ENCODE data around the gene TUBB4A.
A peak's percentile ranks its signal among the peaks of the same experiment; 100 is the strongest.

Gene TUBB4A

GRCh38 chr19:6479836-6480398 is 22.2 kb downstream of the TUBB4A start:
- H3K9me3 ChIP-seq, result no peaks in the 10 kb centered on the region
- in situ Hi-C loops (cut with MboI; ENCODE audit: low sequenced_read_pairs), result no loop called here
- no peaks in the 10 kb centered on the region for H3K36me3 ChIP-seq (replicated peaks)
- no peaks in the 10 kb centered on the region for H3K4me1 ChIP-seq
- no peak for DNase-seq (ENCODE audit: low spot score in 2 of 2)
- H3K27me3 ChIP-seq (ENCODE audit: low read depth), result no peaks in the 10 kb centered on the region
- H3K4me3 ChIP-seq, result no peak overlapping the region

- Histone ChIP-seq H3K4me1 (no peaks in the 10 kb centered on the region), H3K36me3 (replicated peaks) (no peaks in the 10 kb centered on the region), H3K9me3 (no peaks in the 10 kb centered on the region), H3K4me3 (no peak overlapping the region), H3K27me3 (ENCODE audit: low read depth) (no peaks in the 10 kb centered on the region)
- in situ Hi-C loops (cut with MboI; ENCODE audit: low sequenced_read_pairs), result no loop called here
- no peak for DNase-seq (ENCODE audit: low spot score in 2 of 2)
These were observed 23.3 kb downstream of the TUBB4A start for GRCh38 chr19:6478815-6479214.

- no peak for DNase-seq (ENCODE audit: low spot score in 2 of 2)
- H3K36me3 ChIP-seq (replicated peaks), result no peaks in the 10 kb centered on the region
- no peaks in the 10 kb centered on the region for H3K4me1 ChIP-seq
- in situ Hi-C loops (cut with MboI; ENCODE audit: low sequenced_read_pairs), result no loop called here
- no peaks in the 10 kb centered on the region for H3K27me3 ChIP-seq (ENCODE audit: low read depth)
- no peaks in the 10 kb centered on the region for H3K9me3 ChIP-seq
- H3K4me3 ChIP-seq, result no peak overlapping the region
These were observed 25.1 kb downstream of the TUBB4A start for GRCh38 chr19:6476896-6477431.

- DNase-seq (ENCODE audit: low spot score in 2 of 2), result peak in 1 of 2 experiments; percentile 54
- in situ Hi-C loops (cut with MboI; ENCODE audit: low sequenced_read_pairs), result no loop called here
- no peaks in the 10 kb centered on the region for H3K9me3 ChIP-seq
- H3K27me3 ChIP-seq (ENCODE audit: low read depth), result no peaks in the 10 kb centered on the region
- H3K4me3 ChIP-seq, result no peak overlapping the region
- no peaks in the 10 kb centered on the region for H3K4me1 ChIP-seq
- no peaks in the 10 kb centered on the region for H3K36me3 ChIP-seq (replicated peaks)
These were observed 25.8 kb downstream of the TUBB4A start for GRCh38 chr19:6476155-6476895.

GRCh38 chr19:6475321-6476108 is 26.6 kb downstream of the TUBB4A start:
- H3K4me1 ChIP-seq, result no peaks in the 10 kb centered on the region
- no peaks in the 10 kb centered on the region for H3K9me3 ChIP-seq
- in situ Hi-C loops (cut with MboI; ENCODE audit: low sequenced_read_pairs), result no loop called here
- DNase-seq (ENCODE audit: low spot score in 2 of 2), result no peak
- H3K36me3 ChIP-seq (replicated peaks), result no peaks in the 10 kb centered on the region
- H3K27me3 ChIP-seq (ENCODE audit: low read depth), result no peaks in the 10 kb centered on the region
- no peak overlapping the region for H3K4me3 ChIP-seq

GRCh38 chr19:6473647-6474046 is 28.5 kb downstream of the TUBB4A start:
- H3K4me1 ChIP-seq, result no peaks in the 10 kb centered on the region
- no peaks in the 10 kb centered on the region for H3K9me3 ChIP-seq
- in situ Hi-C loops (cut with MboI; ENCODE audit: low sequenced_read_pairs), result no loop called here
- DNase-seq (ENCODE audit: low spot score in 2 of 2), result no peak
- H3K36me3 ChIP-seq (replicated peaks), result no peaks in the 10 kb centered on the region
- H3K27me3 ChIP-seq (ENCODE audit: low read depth), result no peaks in the 10 kb centered on the region
- no peak overlapping the region for H3K4me3 ChIP-seq

GRCh38 chr19:6472713-6473112 is 29.4 kb downstream of the TUBB4A start:
- Histone ChIP-seq H3K4me1 (no peaks in the 10 kb centered on the region), H3K4me3 (no peak overlapping the region), H3K36me3 (replicated peaks) (no peaks in the 10 kb centered on the region), H3K27me3 (ENCODE audit: low read depth) (no peaks in the 10 kb centered on the region), H3K9me3 (no peaks in the 10 kb centered on the region)
- no peak for DNase-seq (ENCODE audit: low spot score in 2 of 2)
- in situ Hi-C loops (cut with MboI; ENCODE audit: low sequenced_read_pairs), result no loop called here

GRCh38 chr19:6471076-6471475 is 31.0 kb downstream of the TUBB4A start:
- Histone ChIP-seq H3K4me3 (no peak overlapping the region), H3K27me3 (ENCODE audit: low read depth) (no peaks in the 10 kb centered on the region), H3K9me3 (no peaks in the 10 kb centered on the region), H3K36me3 (replicated peaks) (no peaks in the 10 kb centered on the region), H3K4me1 (no peaks in the 10 kb centered on the region)
- DNase-seq (ENCODE audit: low spot score in 2 of 2), result no peak
- in situ Hi-C loops (cut with MboI; ENCODE audit: low sequenced_read_pairs), result no loop called here

- DNase-seq (ENCODE audit: low spot score in 2 of 2), result no peak
- no peak overlapping the region for H3K4me3 ChIP-seq
- in situ Hi-C loops (cut with MboI; ENCODE audit: low sequenced_read_pairs), result no loop called here
- no peaks in the 10 kb centered on the region for H3K4me1 ChIP-seq
- no peaks in the 10 kb centered on the region for H3K27me3 ChIP-seq (ENCODE audit: low read depth)
- H3K9me3 ChIP-seq, result no peaks in the 10 kb centered on the region
- no peaks in the 10 kb centered on the region for H3K36me3 ChIP-seq (replicated peaks)
These were observed 31.9 kb downstream of the TUBB4A start for GRCh38 chr19:6470173-6470572.

- Histone ChIP-seq H3K27me3 (ENCODE audit: low read depth) (no peaks in the 10 kb centered on the region), H3K9me3 (no peaks in the 10 kb centered on the region), H3K4me3 (no peak overlapping the region), H3K36me3 (replicated peaks) (no peaks in the 10 kb centered on the region), H3K4me1 (no peaks in the 10 kb centered on the region)
- no peak for DNase-seq (ENCODE audit: low spot score in 2 of 2)
- in situ Hi-C loops (cut with MboI; ENCODE audit: low sequenced_read_pairs), result no loop called here
These were observed 34.7 kb downstream of the TUBB4A start for GRCh38 chr19:6467384-6467783.

- no peak overlapping the region for H3K4me3 ChIP-seq
- no peak for DNase-seq (ENCODE audit: low spot score in 2 of 2)
- no peaks in the 10 kb centered on the region for H3K9me3 ChIP-seq
- H3K4me1 ChIP-seq, result no peaks in the 10 kb centered on the region
- no peaks in the 10 kb centered on the region for H3K27me3 ChIP-seq (ENCODE audit: low read depth)
- in situ Hi-C loops (cut with MboI; ENCODE audit: low sequenced_read_pairs), result no loop called here
- no peaks in the 10 kb centered on the region for H3K36me3 ChIP-seq (replicated peaks)
These were observed 35.4 kb downstream of the TUBB4A start for GRCh38 chr19:6466526-6467248.

- Histone ChIP-seq H3K4me3 (no peak overlapping the region), H3K4me1 (no peaks in the 10 kb centered on the region), H3K36me3 (replicated peaks) (no peaks in the 10 kb centered on the region), H3K27me3 (ENCODE audit: low read depth) (no peaks in the 10 kb centered on the region), H3K9me3 (no peaks in the 10 kb centered on the region)
- DNase-seq (ENCODE audit: low spot score in 2 of 2), result no peak
- in situ Hi-C loops (cut with MboI; ENCODE audit: low sequenced_read_pairs), result no loop called here
These were observed 36.4 kb downstream of the TUBB4A start for GRCh38 chr19:6465663-6466062.

- Histone ChIP-seq H3K9me3 (no peaks in the 10 kb centered on the region), H3K4me1 (no peaks in the 10 kb centered on the region), H3K36me3 (replicated peaks) (no peaks in the 10 kb centered on the region), H3K4me3 (no peak overlapping the region), H3K27me3 (ENCODE audit: low read depth) (no peaks in the 10 kb centered on the region)
- DNase-seq (ENCODE audit: low spot score in 2 of 2), result no peak
- in situ Hi-C loops (cut with MboI; ENCODE audit: low sequenced_read_pairs), result no loop called here
These were observed 37.1 kb downstream of the TUBB4A start for GRCh38 chr19:6465006-6465405.

All from HAP-1 (cell line).